RPMI8226 (cell line): ENCODE data around the gene LIMS4.
"Not testable (repeated sequence)": the region's sequence is repeated elsewhere in the genome, so short reads cannot be mapped to it uniquely, and the experiment has no call there.

Experiments used
- DNase-seq: peaks from one replicate; pipeline ENCODE4 v3.0.0-alpha.2; 2015

Gene LIMS4, protein sequence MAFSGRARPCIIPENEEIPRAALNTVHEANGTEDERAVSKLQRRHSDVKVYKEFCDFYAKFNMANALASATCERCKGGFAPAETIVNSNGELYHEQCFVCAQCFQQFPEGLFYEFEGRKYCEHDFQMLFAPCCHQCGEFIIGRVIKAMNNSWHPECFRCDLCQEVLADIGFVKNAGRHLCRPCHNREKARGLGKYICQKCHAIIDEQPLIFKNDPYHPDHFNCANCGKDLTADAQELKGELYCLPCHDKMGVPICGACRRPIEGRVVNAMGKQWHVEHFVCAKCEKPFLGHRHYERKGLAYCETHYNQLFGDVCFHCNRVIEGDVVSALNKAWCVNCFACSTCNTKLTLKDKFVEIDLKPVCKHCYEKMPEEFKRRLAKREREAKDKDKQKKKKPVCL

GRCh38 chr2:110472171-110473058, at the start of gene LIMS4:
Gene LIMS4, minus strand, starts transcription at chr2:110472816. Its CDS starts 38 bp downstream, at chr2:110472778.
- not testable (repeated sequence) for DNase-seq

GRCh38 chr2:110499755-110500377, 27.2 kb upstream of the LIMS4 start:
- DNase-seq, result not testable (repeated sequence)

DNA sequence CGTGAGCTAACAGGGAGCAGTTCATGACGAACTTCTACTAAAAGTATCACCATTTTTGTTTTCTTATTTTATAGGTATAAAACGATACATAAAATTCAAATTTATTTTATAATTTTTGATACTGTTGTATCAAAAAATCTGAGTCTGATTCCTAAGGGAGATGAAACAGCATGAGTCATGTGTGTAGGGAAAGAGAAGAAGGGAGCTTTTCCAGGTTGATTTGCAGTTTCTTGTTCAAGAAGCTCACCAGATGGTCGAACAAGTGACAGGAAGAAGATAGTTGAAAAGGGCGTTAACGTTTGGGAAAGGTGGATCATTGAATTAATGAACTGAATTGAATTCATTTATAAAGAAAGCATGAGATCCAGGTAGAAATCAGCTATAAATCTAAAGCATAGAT, 23.4 kb upstream of the LIMS4 start:
- not testable (repeated sequence) for DNase-seq

DNA sequence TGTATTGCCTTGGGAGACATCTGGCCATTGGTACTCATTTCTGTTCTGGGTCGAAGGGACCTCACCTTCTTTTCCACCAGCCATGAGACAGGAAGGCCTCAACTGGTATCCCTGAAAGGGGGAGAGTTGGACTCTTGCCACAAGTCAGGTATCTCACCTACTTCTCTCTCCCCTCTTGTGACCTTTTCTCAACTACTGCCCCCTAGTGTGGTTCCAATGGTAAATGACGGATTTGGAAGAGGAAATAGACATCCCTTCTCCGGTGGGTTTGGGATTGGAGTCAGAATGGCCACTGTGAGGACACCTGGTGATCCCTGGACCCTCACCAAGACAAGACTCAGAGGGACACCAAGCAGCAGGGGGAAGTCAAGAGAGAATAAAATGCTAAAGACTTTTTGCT, 21.9 kb upstream of the LIMS4 start:
- DNase-seq, result not testable (repeated sequence)

GRCh38 chr2:110488991-110489390, 16.4 kb upstream of the LIMS4 start:
- not testable (repeated sequence) for DNase-seq

DNA sequence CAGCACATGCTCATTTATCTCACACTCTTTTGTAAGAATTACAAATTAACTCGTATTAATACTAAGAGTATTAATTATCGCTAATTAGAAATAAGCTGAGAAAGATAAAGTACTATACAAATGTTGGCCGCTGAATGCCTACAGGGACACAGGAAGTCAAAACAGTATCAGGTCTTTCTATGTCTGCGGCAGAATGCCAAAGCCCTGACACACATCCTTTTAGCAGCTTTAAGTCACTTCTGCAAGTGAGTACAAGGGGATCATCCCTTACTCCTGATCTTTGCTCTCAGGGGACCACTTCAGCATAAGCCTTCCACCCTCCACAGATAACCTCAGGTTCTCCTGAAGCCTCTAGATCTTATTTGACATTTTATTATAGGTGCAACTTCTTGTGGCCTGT, 10.1 kb upstream of the LIMS4 start:
- not testable (repeated sequence) for DNase-seq

DNA sequence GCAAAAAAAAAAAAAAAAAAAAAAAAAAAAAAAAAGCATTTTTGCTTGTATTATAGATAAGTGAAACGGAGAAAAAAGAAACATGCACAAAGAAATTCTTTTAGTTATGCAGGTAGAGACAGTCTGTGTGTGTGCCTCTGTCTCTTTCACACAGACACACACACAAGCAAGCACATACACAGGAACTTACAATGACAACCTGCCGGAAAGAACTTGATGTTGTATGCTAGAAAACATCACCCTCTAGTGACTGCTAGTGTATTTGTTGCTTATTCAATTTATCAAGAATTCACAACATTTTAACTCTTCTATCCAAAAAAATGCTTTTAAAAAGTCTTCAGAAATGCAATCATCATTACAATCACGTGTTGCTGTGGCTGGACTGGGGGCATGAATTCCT, 8.6 kb upstream of the LIMS4 start:
- not testable (repeated sequence) for DNase-seq

DNA sequence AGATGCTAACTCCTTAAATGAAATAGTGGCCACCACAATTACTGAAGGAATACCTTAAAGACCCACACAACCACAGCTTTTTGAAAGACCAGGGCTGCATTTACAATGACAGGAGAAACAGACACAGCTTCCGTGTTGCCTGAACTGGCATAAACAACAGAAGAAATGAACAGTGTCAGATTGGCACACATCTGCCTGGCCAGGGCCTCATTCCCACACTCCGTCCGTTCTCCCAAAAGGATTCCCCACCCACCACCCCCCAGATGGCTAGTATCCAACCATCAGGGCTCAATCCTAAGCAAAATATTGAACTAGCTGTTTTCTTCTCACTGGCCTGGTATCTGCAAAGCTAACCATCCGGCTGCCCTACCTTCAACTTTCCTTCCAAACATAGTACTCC, 7.5 kb upstream of the LIMS4 start:
- not testable (repeated sequence) for DNase-seq

DNA sequence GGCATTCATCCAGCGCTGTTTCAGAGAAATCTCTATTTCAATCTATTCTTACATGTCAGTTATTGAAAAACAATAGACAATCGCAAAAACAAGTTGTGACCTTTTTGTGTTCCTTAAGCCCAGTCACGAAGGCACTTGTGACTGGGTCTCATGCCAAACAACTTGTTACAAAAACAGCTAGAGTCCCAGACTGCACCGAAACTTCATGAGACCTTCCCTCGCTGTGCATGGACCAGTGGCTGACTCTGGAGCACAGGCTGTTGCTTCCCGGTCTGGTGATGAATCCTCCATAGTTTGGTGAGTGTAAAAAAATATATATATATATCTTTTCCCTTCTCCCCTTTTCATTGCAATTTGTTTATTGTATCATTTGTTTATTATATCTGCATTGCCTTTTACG, 4.8 kb upstream of the LIMS4 start:
- DNase-seq, result not testable (repeated sequence)

- not testable (repeated sequence) for DNase-seq
Observed at GRCh38 chr2:110476952-110477351, 4.3 kb upstream of the LIMS4 start.

GRCh38 chr2:110475627-110476359, 3.2 kb upstream of the LIMS4 start:
- not testable (repeated sequence) for DNase-seq

- not testable (repeated sequence) for DNase-seq
Observed at GRCh38 chr2:110474898-110475297, 2.3 kb upstream of the LIMS4 start.

- not testable (repeated sequence) for DNase-seq
Observed at GRCh38 chr2:110473059-110473358, 393 bp upstream of the LIMS4 start.

GRCh38 chr2:110468921-110469320, 3.7 kb downstream of the LIMS4 start:
- not testable (repeated sequence) for DNase-seq

DNA sequence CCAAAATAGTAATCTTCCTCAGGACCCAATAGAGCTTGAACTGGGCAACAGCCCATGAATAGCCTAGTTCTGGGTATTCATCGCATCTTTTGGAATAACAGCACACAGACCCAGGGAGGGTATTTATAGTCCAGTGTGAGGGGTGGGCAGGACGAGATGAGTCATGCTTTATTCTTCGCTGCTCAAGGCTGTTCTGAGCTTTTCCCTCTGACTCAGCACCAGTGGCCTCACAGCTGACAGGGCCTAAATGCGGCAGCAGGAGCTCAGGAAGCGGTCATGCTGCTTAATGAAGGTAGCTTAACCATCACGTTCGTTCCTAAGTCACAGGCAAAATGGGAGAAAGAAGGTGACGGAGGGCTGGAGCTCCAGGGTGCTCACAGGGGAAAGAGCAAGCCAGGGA, 7.3 kb downstream of the LIMS4 start:
- not testable (repeated sequence) for DNase-seq

DNA sequence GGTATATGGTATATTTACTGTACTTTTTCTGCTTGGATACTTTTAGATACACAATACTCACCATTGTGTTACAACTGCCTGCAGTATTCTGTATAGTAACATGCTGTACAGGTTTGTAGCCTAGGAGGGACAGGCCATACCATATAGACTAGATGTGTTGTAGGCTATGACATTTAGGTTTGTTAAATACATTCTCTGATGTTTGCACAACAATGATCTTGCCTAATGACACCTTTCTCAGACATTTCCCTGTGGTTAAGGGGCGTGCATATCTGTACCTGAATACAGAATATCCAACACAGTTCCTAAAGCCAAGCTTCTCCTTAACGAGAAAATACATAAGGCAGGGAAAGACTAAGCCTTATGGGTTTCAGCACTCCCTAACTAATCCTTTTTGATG, 10.2 kb downstream of the LIMS4 start:
- not testable (repeated sequence) for DNase-seq

GRCh38 chr2:110460318-110460717, 12.3 kb downstream of the LIMS4 start:
- not testable (repeated sequence) for DNase-seq

DNA sequence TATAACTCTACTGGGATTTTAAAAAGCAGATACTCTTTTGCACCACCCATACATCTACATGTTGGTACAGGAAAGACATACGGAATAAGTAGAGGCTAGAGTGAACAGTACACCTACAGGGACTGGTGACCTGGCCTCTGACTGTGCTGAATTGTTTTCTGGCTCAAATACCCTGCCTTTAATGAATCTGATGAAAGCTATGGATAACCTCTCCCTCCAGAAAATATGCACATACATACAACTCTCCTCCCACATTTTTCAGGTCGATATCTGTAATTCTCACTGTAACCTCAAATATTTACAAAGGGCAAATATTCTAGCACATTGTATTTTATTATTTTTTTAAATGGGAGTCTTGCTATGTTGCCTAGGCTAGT, 15.4 kb downstream of the LIMS4 start:
- DNase-seq, result not testable (repeated sequence)

DNA sequence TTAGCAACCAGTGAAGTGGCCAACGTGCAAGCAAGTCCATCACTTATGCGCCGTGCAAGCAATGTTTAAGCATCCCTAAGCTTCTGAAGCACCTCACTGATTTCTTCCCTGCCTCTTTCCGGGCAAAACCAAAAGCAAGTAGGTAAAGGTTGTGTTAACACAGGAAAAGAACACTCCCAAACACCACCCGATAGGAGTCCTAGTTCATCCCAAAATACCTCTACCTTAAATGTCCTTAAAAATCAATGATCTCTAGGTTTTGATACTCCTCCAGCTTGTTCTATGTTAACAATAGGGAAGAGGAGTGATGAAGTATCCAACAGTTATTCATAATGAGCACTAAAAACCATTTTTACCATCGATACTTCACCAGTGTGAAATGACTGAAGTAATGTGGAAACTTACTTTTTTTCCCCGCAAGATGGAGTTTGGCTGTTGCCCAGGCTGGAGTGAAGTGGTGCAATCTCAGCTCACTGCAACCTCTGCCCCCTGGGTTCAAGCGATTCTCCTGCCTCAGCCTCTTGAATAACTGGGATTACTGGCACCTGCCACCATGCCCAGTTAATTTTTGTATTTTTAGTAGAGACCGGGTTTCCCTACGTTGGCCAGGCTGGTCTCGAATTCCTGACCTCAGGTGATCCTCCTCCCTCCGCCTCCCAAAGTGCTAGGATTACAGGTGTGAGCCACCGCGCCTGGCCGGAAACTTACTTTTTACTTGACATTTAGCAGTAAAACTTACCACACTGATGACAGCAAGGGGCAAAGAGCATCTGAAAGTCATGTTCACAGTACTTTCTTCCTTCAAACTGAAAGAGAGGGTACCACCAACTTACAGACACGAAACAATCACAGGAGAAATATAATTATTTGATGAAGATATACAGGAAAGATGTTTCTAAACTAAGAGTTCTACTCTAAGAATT, 16.1 kb downstream of the LIMS4 start:
- not testable (repeated sequence) for DNase-seq

- not testable (repeated sequence) for DNase-seq
Observed at GRCh38 chr2:110455080-110455670, 17.4 kb downstream of the LIMS4 start.

DNA sequence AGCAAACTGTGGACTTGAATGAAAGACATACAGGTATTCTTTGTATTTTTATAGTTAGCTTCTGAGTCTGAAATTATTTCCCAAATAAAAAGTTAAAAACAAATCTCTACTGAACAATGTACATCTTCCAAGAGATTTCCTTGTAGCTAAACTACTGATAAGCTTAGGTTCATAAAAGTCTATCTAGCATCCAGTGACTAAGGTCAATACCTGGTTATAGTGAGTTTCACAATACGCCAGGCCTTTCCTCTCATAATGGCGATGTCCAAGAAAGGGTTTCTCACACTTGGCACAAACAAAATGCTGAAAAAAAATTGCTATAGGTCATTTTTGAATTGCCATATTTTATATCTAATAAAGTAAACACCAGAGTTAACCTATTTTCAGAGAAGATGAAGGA, 21.7 kb downstream of the LIMS4 start:
- DNase-seq, result not testable (repeated sequence)
